ENCODE measurements around the gene PRSS16. TPM values are rescaled to one million over a fixed set of nuclear protein-coding genes. Genes with fewer than 3 reads are reported as not detected.

The PRSS16 gene
- total and polyA plus RNA-seq, 9 of the 15 experiments (the other 6 are each of a cell fraction or from before 2014, with no cell fraction given) = 4.5 to 21.3 (median 12.1) TPM

GRCh38 chr6:27242589-27243265 is 4.8 kb upstream of the PRSS16 start (continued):
- peak; percentile 85 for TF ChIP-seq FOXM1 (IDR thresholded peaks at IDR 0.05; ENCODE audit: low read depth)
- no peak for TF ChIP-seq FOXM1 (CRISPR knock-in tag; IDR thresholded peaks at IDR 0.05; ENCODE audit: low read depth)
- TF ChIP-seq RAD51 (IDR thresholded peaks at IDR 0.05; ENCODE audit: borderline replicate concordance, low read depth) = peak; percentile 48; the same call in 1 of the 2 replicates
- no peak for TF ChIP-seq BCOR (IDR thresholded peaks at IDR 0.05)
- TF ChIP-seq TSHZ1 (CRISPR knock-in tag; IDR thresholded peaks at IDR 0.05) = no peak
- no peak for TF ChIP-seq ZNF282 (CRISPR knock-in tag; IDR thresholded peaks at IDR 0.05)
- no peak for TF ChIP-seq ZNF239 (CRISPR knock-in tag; IDR thresholded peaks at IDR 0.05)
- TF ChIP-seq ZNF445 (CRISPR knock-in tag; IDR thresholded peaks at IDR 0.05; ENCODE audit: low read depth) = no peak
- no peak for TF ChIP-seq CEBPZ (IDR thresholded peaks at IDR 0.05; ENCODE audit: borderline replicate concordance, low read depth, low read length)
- no peak for TF ChIP-seq ADNP (tag; IDR thresholded peaks at IDR 0.05)
- TF ChIP-seq MYBL2 (IDR thresholded peaks at IDR 0.05; ENCODE audit: low read depth) = peak; percentile 59; the same call in 1 of the 2 replicates
- no peak for TF ChIP-seq MYBL2 (CRISPR knock-in tag; IDR thresholded peaks at IDR 0.05; ENCODE audit: borderline replicate concordance)
- TF ChIP-seq EHMT2 (IDR thresholded peaks at IDR 0.05) = 0 out of 2 replicates have a peak, but pooled peaks have one; percentile 8
- TF ChIP-seq MBD1 (CRISPR knock-in tag; IDR thresholded peaks at IDR 0.05) = 0 out of 2 replicates have a peak, but pooled peaks have one; percentile 17
- TF ChIP-seq CEBPB (tag; IDR thresholded peaks at IDR 0.05) = peak; percentile 95
- no peak; a peak in 1 of 4 replicates for TF ChIP-seq TRIM24 (IDR thresholded peaks at IDR 0.05)
- no peak for TF ChIP-seq SRSF9 (IDR thresholded peaks at IDR 0.05; ENCODE audit: borderline replicate concordance, low read depth, low read length)
- TF ChIP-seq E2F6 (IDR thresholded peaks at IDR 0.05; ENCODE audit: borderline replicate concordance in 1 of 2, extremely low read depth in 1 of 2, insufficient read depth in 1 of 2, insufficient read length in 1 of 2, low read depth in 1 of 2, low read length in 1 of 2, poor library complexity in 1 of 2, severe bottlenecking in 1 of 2) = no peak
- no peak for TF ChIP-seq ZNF316 (IDR thresholded peaks at IDR 0.05)

Data from K562 (cell line).